Fibroblast of lung (primary cell): ENCODE results near the gene FAM161B.

ENCODE experiments used
- EZH2 ChIP-seq: IDR thresholded peaks from 2 replicates; pipeline ENCODE4 v1.5.1; 2012; ENCODE audit warnings: low read length, control low read depth, mild to moderate bottlenecking; ENCODE audit errors: missing control alignments
- TF ChIP-seq, protein P1 (sequence below), 2 donors: IDR thresholded peaks in 1 of 2; conservative IDR thresholded peaks in 1 of 2; 1 replicate in 1 of 2; 2 replicates in 1 of 2; pipeline ENCODE4 v1.5.1; 2011 to 2012; ENCODE audit warnings: low read length in 2 of 2, control low read depth in 1 of 2, inconsistent platforms in 1 of 2, low read depth in 1 of 2, mild to moderate bottlenecking in 1 of 2

GRCh38 chr14:73924337-73924736 lies 25.6 kb downstream of the FAM161B start:
- TF ChIP-seq, protein P1, sequence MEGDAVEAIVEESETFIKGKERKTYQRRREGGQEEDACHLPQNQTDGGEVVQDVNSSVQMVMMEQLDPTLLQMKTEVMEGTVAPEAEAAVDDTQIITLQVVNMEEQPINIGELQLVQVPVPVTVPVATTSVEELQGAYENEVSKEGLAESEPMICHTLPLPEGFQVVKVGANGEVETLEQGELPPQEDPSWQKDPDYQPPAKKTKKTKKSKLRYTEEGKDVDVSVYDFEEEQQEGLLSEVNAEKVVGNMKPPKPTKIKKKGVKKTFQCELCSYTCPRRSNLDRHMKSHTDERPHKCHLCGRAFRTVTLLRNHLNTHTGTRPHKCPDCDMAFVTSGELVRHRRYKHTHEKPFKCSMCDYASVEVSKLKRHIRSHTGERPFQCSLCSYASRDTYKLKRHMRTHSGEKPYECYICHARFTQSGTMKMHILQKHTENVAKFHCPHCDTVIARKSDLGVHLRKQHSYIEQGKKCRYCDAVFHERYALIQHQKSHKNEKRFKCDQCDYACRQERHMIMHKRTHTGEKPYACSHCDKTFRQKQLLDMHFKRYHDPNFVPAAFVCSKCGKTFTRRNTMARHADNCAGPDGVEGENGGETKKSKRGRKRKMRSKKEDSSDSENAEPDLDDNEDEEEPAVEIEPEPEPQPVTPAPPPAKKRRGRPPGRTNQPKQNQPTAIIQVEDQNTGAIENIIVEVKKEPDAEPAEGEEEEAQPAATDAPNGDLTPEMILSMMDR (conservative IDR thresholded peaks at IDR 0.05 in 1 of 2, IDR thresholded peaks at IDR 0.05 in 1 of 2; ENCODE audit: low read depth in 1 of 2, low read length in 2 of 2), result no peak
- TF ChIP-seq EZH2, result no peak
